K562 (cell line): Measurements from ENCODE around the gene UBXN10. TPM values are rescaled to one million over a fixed set of nuclear protein-coding genes. Genes with fewer than 3 reads are reported as not detected.
A peak's percentile ranks its signal among the peaks of the same experiment; 100 is the strongest.

ENCODE experiments used
- DPF2 ChIP-seq: fragments of 450-650 bp; IDR thresholded peaks from 2 replicates; pipeline ENCODE4 v1.6.1; 2016
- EZH2 ChIP-seq: IDR thresholded peaks from 2 replicates; pipeline ENCODE4 v1.6.1; 2012; ENCODE audit warnings: low read depth, mild to moderate bottlenecking, inconsistent platforms, low read length, borderline replicate concordance
- FOXK2 ChIP-seq, 2 experiments: fragments of 450-650 bp; IDR thresholded peaks in 1 of 2; conservative IDR thresholded peaks in 1 of 2; 2 replicates each; pipeline ENCODE4 v1.6.1; 2016; ENCODE audit warnings: low read depth in 2 of 2, mild to moderate bottlenecking in 1 of 2
- KLF10 ChIP-seq: fragments of 250-450 bp; sonication (Bioruptor Pico); IDR thresholded peaks from 2 replicates; pipeline ENCODE4 v1.6.1; 2021; ENCODE audit warnings: matching md5 sums
- MTF1 ChIP-seq: fragments of 250-450 bp; sonication (Bioruptor Pico); IDR thresholded peaks from 2 replicates; pipeline ENCODE4 v1.9.0; 2021; ENCODE audit warnings: moderate library complexity, mild to moderate bottlenecking, inconsistent platforms, borderline replicate concordance
- NKRF ChIP-seq: fragments of 450-650 bp; IDR thresholded peaks from 2 replicates; pipeline ENCODE4 v1.6.1; 2016; ENCODE audit warnings: borderline replicate concordance
- NRF1 ChIP-seq, 2 experiments: fragments of 450-650 bp; IDR thresholded peaks in 1 of 2; conservative IDR thresholded peaks in 1 of 2; 2 replicates each; pipeline ENCODE4 v1.6.1; 2014; ENCODE audit warnings: mild to moderate bottlenecking in 2 of 2
- PHF20 ChIP-seq: fragments of 450-650 bp; IDR thresholded peaks from 2 replicates; pipeline ENCODE4 v1.6.1; 2018; ENCODE audit not compliant: partially characterized antibody
- SIRT6 ChIP-seq: IDR thresholded peaks from one replicate; pipeline ENCODE4 v1.6.1; 2012; ENCODE audit warnings: low read depth, mild to moderate bottlenecking, control low read depth, inconsistent platforms, low read length, moderate library complexity
- SP2 ChIP-seq: IDR thresholded peaks from 2 replicates; pipeline ENCODE4 v1.6.1; 2011; ENCODE audit warnings: mild to moderate bottlenecking, low read depth, low read length, moderate library complexity; ENCODE audit not compliant: poor library complexity, severe bottlenecking; ENCODE audit errors: extremely low read depth
- ZFP30 ChIP-seq: fragments of 250-450 bp; sonication (Bioruptor Pico); IDR thresholded peaks from 2 replicates; pipeline ENCODE4 v1.8.0; 2022; ENCODE audit warnings: moderate library complexity, mild to moderate bottlenecking, inconsistent platforms, borderline replicate concordance
- polyA plus RNA-seq, 8 experiments: library from polyadenylated mRNA; depleted of rRNA in 4 of 8; stranded (reverse) in 5 of 8; unstranded in 3 of 8; fragments of >200 nt; fragmentation: Nextera tagmentation in 2 of 8; fragmentation: Illumina TruSeq in 1 of 8; extraction: Ambion mirVana in 2 of 8; extraction: Trizol in 1 of 8; gene quantifications; 2 replicates each; pipeline versions ENCODE4 v1.2.1 to v1.2.3, GENCODE V29; 2011 to 2014; ENCODE audit warnings: inconsistent platforms in 1 of 8, missing spikeins in 1 of 8
- total RNA-seq, 7 experiments: library from RNA; depleted of rRNA in 6 of 7; stranded (reverse); fragments of >200 nt in 6 of 7; fragmentation: Illumina TruSeq in 2 of 7; extraction: Trizol in 2 of 7; gene quantifications; 2 replicates each; pipeline versions ENCODE4 v1.2.1 to v1.2.3, GENCODE V29; 2011 to 2021; ENCODE audit warnings: low replicate concordance in 1 of 7
- TF ChIP-seq, protein P1 (sequence below): fragments of 250-450 bp; sonication (Bioruptor Pico); IDR thresholded peaks from 2 replicates; pipeline ENCODE4 v1.9.0; 2021; ENCODE audit warnings: mild to moderate bottlenecking, inconsistent platforms
- TF ChIP-seq, protein P2 (sequence below): fragments of 450-650 bp; IDR thresholded peaks from 2 replicates; pipeline ENCODE4 v1.6.1; 2017; ENCODE audit warnings: antibody characterized with exemption, mild to moderate bottlenecking
- TF ChIP-seq, protein P3 (sequence below): fragments of 450-650 bp; formaldehyde crosslinking; conservative IDR thresholded peaks from 2 replicates; pipeline ENCODE4 v1.4.0; 2022; ENCODE audit warnings: mild to moderate bottlenecking, missing genetic modification characterization

The UBXN10 gene
- total and polyA plus RNA-seq, 9 of the 15 experiments (the other 6 are each of a cell fraction or from before 2014, with no cell fraction given), result 10.7 to 17.7 (median 13.6) TPM

- TF ChIP-seq KLF10, result no peak
- TF ChIP-seq, protein P1, sequence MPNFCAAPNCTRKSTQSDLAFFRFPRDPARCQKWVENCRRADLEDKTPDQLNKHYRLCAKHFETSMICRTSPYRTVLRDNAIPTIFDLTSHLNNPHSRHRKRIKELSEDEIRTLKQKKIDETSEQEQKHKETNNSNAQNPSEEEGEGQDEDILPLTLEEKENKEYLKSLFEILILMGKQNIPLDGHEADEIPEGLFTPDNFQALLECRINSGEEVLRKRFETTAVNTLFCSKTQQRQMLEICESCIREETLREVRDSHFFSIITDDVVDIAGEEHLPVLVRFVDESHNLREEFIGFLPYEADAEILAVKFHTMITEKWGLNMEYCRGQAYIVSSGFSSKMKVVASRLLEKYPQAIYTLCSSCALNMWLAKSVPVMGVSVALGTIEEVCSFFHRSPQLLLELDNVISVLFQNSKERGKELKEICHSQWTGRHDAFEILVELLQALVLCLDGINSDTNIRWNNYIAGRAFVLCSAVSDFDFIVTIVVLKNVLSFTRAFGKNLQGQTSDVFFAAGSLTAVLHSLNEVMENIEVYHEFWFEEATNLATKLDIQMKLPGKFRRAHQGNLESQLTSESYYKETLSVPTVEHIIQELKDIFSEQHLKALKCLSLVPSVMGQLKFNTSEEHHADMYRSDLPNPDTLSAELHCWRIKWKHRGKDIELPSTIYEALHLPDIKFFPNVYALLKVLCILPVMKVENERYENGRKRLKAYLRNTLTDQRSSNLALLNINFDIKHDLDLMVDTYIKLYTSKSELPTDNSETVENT (CRISPR knock-in tag), result no peak
- TF ChIP-seq, protein P2, sequence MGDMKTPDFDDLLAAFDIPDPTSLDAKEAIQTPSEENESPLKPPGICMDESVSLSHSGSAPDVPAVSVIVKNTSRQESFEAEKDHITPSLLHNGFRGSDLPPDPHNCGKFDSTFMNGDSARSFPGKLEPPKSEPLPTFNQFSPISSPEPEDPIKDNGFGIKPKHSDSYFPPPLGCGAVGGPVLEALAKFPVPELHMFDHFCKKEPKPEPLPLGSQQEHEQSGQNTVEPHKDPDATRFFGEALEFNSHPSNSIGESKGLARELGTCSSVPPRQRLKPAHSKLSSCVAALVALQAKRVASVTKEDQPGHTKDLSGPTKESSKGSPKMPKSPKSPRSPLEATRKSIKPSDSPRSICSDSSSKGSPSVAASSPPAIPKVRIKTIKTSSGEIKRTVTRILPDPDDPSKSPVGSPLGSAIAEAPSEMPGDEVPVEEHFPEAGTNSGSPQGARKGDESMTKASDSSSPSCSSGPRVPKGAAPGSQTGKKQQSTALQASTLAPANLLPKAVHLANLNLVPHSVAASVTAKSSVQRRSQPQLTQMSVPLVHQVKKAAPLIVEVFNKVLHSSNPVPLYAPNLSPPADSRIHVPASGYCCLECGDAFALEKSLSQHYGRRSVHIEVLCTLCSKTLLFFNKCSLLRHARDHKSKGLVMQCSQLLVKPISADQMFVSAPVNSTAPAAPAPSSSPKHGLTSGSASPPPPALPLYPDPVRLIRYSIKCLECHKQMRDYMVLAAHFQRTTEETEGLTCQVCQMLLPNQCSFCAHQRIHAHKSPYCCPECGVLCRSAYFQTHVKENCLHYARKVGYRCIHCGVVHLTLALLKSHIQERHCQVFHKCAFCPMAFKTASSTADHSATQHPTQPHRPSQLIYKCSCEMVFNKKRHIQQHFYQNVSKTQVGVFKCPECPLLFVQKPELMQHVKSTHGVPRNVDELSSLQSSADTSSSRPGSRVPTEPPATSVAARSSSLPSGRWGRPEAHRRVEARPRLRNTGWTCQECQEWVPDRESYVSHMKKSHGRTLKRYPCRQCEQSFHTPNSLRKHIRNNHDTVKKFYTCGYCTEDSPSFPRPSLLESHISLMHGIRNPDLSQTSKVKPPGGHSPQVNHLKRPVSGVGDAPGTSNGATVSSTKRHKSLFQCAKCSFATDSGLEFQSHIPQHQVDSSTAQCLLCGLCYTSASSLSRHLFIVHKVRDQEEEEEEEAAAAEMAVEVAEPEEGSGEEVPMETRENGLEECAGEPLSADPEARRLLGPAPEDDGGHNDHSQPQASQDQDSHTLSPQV, result peak; percentile 85; the same call in 1 of the 2 replicates
- TF ChIP-seq, protein P3, sequence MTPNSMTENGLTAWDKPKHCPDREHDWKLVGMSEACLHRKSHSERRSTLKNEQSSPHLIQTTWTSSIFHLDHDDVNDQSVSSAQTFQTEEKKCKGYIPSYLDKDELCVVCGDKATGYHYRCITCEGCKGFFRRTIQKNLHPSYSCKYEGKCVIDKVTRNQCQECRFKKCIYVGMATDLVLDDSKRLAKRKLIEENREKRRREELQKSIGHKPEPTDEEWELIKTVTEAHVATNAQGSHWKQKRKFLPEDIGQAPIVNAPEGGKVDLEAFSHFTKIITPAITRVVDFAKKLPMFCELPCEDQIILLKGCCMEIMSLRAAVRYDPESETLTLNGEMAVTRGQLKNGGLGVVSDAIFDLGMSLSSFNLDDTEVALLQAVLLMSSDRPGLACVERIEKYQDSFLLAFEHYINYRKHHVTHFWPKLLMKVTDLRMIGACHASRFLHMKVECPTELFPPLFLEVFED (CRISPR knock-in tag), result peak; percentile 96
- peak; percentile 19 for TF ChIP-seq PHF20
- peak; percentile 19 to 35; a peak in 2 of 4 replicates for TF ChIP-seq NRF1 (conservative IDR thresholded peaks at IDR 0.05 in 1 of 2, IDR thresholded peaks at IDR 0.05 in 1 of 2)
- no peak for TF ChIP-seq EZH2
- no peak for TF ChIP-seq SIRT6
- TF ChIP-seq SP2, result no peak
- TF ChIP-seq FOXK2 (conservative IDR thresholded peaks at IDR 0.05 in 1 of 2, IDR thresholded peaks at IDR 0.05 in 1 of 2; ENCODE audit: low read depth in 2 of 2), result peak; percentile 61 to 70
- peak; percentile 99 for TF ChIP-seq DPF2
- no peak for TF ChIP-seq ZFP30 (CRISPR knock-in tag)
- no peak; the same call in 1 of the 2 replicates for TF ChIP-seq NKRF
- TF ChIP-seq MTF1 (CRISPR knock-in tag), result no peak
These were observed 681 bp upstream of the UBXN10 start (continued) for GRCh38 chr1:20184997-20185833.
